Activated CD4-positive, alpha-beta T cell treated with anti-CD3 and anti-CD28 coated beads, Interleukin-2, amount 50 U/mL, for 16 hours (primary cell): ENCODE data around the gene ILRUN.
"Not testable (repeated sequence)": the region's sequence is repeated elsewhere in the genome, so short reads cannot be mapped to it uniquely, and the experiment has no call there.

Experiments used
- DNase-seq: peaks from one replicate; pipeline ENCODE4 v3.0.0-alpha.2; 2020

Gene ILRUN

DNA sequence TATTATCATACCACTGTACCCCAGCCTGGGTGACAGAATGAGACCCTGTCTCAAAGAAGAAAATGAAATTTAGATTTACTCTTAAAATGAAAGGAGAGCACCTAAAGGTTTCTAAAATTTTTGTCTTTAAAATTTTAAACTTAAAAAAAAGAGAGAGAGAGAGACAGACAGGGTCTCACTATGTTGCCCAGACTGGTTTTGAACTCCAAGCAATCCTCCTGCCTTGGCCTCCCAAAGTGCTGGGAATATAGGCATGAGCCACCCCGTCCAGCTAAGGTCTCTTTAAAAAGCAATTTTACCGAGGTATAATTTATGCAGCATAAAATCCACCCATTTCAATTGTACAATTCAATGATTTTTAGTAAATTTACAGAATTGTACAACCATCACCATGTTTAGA, 33.2 kb downstream of the ILRUN start:
- DNase-seq, result no peak

DNA sequence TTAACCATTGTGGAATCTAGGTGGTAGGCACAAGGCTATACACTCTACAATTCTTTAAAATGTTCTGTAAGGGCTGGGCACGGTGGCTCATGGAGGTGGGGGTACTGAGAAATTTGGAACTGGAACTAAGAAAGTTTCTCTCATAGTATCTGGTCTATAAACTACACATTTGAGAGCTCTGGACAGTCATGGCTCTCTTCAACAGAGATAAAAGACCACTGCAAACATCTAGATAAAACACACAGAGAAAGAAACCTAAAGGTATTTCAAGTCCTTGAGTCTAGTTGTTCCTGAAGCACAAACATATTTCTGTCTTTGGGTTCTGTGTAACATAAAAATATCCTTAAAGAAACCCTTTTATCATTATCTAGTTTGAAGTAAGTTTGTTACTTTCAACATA, 35.2 kb downstream of the ILRUN start:
- no peak for DNase-seq

DNA sequence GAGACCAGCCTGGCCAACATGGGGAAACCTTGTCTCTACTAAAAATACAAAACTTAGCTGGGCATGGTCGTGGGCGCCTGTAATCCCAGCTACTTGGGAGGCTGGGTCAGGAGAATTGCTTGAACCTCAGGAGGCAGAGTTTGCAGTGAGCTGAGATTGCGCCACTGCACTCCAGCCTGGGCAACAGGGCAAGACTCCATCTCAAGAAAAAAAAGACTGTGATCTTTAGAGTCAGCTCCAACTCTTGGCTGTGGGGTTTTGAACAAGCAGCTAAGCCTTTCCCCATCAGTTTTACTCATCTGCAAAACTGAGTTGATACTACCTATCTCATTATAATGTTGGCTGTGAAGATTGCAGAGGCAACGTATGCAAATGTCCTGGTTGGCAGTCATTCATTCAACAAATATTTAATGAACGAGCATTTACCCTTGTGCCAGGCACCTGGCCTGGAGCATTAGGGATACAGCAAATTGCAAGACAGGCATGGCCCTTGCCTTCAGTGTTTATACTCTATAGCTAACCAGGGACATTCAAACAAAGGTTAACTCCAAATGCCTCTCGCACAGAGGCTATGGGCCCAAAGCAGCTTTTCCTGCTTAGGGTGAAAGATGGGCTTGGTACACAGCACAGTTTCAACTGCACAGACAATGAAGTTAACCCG, 37.8 kb downstream of the ILRUN start:
- DNase-seq, result no peak

DNA sequence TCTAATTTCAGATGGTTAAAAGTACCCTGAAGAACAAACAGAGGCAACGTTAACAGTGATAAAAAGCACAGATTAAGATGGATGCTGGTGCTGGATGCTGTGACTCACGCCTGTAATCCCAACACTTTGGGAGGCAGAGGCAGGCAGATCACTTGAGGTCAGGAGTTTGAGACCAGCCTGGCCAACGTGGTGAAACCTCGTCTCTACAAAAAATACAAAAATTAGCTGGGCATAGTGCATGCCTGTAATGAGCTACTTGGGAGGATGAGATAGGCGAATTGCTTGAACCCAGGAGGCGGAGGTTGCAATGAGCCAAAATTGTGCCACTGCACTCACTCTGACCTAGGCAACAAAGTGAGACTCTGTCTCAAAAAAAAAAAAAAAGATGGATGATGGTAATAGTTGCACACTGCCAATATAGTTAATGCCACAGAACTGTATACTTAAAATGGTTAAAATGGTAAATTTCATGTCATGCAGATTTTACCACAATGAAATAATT, 38.5 kb downstream of the ILRUN start:
- DNase-seq, result not testable (repeated sequence)

DNA sequence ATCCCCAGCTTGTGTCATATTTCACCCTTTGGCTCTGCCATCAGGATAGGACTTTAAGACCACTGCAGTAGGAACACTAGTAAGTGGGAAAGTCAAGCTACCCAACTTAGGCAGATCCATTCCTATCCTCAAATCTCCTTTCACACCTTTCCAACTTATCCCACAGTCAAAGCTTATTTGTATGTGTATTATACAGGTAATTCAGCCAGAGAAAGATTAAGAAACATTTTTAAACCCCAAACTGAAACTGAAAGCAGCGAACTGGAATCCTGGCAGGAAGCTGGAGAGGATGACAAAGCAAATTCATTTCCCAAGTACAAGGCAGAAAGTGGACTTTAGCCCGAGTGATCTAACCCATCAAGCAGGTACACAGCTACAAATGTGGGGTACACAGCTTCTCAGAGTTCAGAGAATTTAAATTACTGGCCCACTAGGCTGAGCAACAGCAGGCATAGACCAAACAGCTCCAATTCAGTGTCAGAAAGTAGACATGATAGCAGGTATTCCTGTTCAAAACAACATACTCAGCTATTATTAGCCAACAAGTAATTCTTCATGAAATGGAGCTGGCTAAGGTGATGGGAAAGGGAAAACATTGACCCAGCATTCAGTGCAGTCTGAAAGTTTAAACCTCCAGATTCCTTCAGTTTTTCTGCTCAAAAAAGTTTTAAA, 39.1 kb downstream of the ILRUN start:
- peak; percentile 51 for DNase-seq

DNA sequence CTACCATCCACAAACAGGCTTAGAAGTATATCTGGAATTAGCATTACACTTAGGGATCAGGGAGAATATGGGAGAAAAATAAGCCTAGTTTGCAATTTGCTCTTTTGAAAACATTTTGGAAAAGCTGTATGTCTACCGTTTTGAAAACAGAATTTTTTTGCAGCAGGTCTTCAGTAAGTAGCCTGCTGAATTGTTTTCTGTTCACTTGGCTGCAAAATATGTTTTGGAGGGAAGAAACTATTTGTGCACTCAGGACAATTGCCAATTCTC, 39.6 kb downstream of the ILRUN start:
- no peak for DNase-seq

DNA sequence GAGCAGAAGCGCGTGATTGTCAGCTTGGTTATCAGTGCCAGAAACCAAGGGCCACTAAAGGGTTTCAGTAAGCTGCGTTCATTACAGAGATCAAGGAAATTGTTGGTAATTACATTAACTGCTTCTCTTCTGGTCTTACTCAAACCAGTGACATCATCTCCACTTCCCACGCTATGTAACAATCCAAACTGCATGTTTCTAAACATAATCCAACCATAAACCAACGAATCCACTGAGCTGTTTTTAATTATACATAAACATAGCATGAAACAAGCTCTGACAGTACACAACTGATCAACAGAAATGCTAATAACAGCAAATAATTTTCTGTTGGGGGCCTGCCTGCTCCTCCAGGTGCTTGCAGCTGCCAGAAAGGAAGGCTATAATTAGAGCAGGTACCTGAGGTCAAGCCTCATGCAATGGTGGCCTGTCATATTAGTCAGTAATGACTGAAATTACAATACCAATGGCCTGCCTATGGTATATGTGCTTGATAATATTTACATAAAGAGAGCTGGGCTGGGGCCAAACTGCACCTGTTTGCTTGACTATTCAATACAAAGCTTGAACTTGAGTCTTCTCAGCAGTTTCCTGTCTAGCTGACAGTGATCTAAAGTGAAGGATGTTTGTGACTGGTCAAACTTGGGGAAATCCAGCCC, 40.1 kb downstream of the ILRUN start:
- DNase-seq, result peak; percentile 86

DNA sequence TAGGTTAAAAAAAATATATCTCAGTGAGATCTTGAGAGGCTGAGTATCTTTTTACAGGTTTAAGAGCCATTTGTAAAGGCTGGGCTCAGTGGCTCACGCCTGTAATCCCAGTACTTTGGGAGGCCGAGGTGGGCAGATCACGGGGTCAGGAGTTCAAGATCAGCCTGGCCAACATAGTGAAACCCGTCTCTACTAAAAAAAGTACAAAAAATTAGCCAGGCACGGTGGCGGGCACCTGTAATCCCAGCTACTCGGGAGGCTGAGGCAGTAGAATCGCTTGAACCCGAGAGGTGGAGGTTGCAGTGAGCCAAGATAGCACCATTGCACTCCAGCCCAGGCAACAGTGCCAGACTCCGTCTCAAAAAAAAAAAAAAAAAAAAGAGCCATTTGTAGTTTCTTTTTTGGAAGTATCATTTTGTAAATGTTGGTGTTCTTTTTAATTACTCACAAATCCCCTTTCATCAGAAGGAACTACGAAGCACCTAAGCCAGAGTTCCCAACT, 40.6 kb downstream of the ILRUN start:
- DNase-seq, result not testable (repeated sequence)

DNA sequence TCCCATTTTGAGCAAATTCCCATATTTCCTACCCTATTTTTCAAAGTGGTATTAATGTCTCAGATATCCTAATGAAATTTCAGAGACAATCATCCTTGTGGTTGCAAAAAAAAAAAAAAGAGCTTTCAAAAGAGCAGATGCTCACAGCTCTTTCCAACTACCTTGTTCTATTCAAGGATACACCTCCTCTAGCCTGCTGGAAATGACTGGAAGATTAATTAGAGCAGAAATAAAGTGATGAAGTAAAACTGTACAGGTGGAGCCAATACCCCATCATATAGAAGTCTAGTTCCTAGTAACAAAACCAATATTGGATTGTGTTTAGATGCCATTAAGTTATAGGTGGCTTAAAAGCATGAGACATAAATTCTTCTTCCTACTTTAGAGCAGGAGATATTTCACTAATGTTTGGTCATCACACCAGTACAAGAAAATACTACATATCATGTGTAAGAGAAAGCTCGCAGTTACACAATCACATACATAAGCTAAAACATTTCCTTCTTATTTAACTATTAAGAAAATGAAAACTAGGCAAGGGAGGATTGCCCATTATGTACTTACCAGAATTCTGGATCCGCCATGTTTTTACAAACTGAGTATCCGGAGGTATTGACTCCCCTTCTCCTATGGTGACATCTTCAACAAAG, 42.4 kb downstream of the ILRUN start:
- no peak for DNase-seq

DNA sequence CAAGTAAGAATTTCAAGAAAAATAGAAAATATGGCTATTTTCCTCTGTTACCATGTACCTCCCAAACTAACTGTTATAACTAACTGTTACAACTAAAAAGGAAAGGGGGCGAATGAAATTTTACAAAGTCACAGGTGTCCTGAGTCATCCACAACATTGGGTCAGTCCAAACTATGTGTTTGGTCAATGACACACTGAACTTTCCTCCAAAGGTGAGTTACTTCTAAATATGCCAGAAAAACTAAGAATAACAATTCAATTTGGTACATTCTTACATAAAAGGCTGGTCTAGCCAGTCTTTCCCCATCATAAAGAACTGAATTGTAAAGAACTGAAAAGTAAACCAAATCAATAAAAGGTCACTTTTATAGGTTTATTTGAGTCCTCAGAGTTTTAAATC, 44.3 kb downstream of the ILRUN start:
- no peak for DNase-seq

DNA sequence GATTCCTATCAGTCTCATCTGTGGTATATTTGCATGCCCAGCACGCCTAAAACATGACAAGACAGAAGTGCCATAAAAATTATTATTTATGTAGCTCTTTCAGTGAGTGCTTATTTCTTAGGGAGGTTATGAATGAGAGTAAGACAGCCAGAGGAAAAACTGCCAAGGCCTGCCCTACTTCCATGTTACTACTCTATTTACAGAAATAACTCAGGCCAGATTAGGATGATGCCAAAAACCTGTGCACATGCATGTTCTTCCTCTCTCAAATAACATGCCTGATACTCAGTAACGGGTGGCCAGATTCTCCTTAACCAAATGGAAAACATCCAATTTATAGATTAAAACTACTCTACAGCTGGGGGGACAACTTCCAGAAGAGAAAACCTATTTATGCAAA, 45.7 kb downstream of the ILRUN start:
- DNase-seq, result no peak

DNA sequence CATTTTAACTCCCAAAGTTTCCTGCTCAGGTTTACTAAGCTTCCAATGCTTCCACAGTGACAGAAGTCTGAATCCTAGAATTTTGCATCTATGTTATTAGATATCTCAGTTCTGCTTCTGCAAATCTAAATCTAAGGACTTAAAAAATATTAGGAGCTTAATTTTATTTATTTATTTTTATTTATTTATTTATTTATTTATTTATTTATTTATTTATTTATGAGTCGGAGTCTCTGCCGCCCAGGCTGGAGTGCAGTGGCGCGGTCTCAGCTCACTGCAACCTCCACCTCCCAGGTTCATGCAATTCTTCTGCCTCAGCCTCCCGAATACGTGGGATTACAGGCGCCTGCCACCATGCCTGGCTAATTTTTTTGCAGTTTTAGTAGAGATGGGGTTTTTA, 46.3 kb downstream of the ILRUN start:
- not testable (repeated sequence) for DNase-seq

DNA sequence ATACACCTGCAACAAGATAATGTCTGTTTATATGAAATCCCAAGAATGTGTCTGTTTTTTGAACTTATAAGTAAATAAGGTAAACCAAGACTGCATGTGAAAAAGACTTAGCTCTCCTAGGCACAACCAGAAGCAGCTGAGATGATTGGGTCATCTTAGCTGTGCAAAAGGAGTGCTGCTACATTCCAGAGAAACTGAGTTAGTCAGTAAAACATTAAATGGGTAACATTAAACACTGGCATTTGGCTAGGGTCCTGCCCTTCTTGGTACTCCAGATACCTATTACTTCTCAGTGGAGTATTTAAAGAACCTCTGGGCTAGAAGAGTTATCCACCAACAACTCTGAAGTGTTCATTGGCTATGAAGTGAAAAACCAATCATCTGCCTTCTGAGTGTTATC, 47.8 kb downstream of the ILRUN start:
- DNase-seq, result no peak
